ENCODE results near the gene RNU1-1.
A peak's percentile ranks its signal among the peaks of the same experiment; 100 is the strongest.
"Not testable (repeated sequence)": the region's sequence is repeated elsewhere in the genome, so short reads cannot be mapped to it uniquely, and the experiment has no call there.

Gene RNU1-1

DNA sequence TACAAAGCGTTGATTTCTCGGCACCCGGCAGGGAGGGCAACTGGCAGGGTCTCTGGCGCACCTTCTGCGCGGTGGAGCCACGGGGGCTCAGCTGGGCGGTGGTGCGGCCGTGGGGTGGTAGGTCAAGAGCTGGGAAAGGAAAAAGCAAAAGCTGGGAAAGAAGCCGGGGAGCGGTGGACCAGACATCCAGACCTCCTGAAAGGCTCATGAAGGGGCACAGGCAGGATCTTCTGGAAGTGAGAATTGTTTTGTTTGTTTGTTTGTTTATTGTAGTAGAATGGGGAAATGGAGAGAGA, 7.2 kb upstream of the RNU1-1 start:
- no peak for DNase-seq

DNA sequence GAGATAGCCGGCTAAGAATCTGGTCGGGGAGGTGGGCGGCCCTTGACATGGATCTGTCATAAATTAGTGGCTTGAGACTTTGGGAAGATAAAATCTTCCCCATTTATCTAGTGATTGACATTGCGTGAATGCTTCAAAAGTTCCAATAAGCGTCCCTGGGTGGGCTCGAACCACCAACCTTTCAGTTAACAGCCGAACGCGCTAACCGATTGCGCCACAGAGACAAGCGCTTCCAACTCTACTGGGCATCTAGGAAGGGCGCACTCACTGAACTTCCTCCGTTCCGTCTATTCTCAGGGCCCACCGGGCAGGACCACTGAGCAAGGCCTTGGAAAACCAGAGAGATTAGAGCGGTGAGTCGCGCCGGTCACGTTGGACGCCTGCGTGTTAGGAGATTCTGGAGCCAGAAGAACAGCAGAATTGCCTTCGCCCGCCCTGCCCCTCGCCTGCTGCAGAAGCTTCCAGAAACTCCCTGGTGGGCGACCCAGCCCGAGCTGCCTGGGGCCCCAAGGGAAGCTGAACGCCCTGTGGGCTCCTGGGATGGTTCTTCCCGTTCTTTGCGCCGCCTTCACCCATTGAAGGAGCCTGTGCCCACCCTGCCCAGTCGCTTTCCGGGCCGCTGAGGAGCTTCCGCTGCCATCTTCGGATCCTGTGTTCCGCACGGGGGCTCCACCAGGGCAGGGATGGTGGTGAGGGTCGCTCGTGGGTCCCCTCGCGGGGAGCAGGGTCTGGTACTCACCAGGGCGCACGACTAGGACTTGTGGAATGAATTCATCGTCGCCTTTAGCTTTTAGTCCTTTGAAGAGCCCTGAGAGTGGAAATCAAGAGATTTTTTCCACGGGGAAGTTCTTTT, 6.6 kb upstream of the RNU1-1 start:
- DNase-seq, result not testable (repeated sequence)

DNA sequence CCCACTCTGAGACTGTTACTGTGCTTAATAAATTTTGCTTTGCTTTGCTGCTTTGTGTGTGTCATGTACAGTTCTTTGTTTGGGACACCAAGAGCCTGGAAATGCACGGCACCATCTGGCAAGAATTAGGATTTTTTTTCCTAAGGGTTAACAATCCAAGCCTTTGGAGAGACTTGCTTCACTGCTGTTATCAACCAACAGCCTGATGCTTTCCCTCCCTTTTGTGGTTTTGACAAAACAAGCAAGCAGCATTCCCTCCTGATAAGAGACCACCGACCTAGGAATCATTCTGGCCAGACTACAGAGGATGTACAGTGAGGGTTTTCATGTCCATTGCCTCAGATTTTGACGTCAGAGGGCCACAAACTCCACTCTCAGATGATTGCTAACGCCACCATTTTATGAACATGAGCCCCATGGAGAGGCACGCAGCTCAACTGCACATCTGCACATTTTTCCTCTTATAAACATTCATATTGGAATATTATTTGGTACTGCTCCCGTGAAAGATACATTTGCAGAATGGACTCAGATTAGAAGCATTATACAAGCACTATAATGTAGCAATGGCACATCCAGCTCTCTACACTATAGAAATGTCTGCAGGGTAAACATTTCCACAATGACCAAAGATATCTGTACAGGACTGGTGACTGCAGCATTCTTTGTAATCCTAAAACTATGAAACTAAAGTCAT, 5.3 kb upstream of the RNU1-1 start:
- DNase-seq, result not testable (repeated sequence)

DNA sequence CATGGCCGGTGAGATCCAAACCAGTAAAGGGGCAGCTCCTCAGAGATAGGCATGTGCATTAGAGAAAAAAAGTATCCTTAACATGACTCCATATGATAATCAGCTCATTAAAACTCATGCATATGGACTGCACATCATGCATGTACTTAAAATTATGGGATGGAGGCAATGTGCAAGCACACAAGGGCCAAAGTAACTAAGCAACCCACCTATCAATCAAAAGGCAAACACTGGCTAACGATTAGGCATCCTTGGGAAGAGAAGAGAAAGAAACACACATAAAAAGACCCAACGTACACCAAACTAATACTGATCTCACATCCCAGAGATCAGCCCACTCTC, 4.8 kb upstream of the RNU1-1 start:
- DNase-seq, result not testable (repeated sequence)

DNA sequence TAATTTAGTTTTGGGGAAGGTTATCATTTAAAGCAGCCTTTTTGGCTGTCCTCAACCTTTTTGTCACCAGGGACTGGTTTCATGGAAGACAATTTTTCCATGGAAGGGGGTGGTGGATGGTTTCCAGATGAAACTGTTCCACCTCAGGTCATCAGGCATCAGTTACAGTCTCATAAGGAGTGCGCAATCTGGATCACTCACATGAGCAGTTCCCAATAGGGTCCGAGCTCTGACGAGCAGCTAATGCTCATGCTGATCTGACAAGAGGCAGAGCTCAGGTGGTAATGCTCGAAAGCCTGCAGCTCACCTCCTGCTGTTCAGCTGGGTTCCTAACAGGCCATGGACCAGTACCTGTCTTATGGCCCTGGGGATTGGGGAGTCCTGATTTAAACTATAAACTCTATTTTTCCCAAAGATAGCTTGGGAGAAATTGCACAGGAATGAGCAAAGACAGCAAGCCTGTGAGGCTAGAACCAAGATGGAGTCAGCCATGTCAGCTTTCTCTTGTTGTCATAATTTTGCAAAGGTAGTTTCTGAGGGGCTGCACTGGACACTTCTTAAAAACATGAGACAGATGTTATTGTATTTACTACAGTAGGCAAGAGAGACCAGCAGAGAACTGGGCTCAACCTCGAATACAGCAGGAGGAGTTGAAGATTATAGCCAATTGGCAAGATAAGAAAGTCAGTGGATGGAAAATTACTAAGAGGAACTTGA, 2.8 kb upstream of the RNU1-1 start:
- not testable (repeated sequence) for DNase-seq

DNA sequence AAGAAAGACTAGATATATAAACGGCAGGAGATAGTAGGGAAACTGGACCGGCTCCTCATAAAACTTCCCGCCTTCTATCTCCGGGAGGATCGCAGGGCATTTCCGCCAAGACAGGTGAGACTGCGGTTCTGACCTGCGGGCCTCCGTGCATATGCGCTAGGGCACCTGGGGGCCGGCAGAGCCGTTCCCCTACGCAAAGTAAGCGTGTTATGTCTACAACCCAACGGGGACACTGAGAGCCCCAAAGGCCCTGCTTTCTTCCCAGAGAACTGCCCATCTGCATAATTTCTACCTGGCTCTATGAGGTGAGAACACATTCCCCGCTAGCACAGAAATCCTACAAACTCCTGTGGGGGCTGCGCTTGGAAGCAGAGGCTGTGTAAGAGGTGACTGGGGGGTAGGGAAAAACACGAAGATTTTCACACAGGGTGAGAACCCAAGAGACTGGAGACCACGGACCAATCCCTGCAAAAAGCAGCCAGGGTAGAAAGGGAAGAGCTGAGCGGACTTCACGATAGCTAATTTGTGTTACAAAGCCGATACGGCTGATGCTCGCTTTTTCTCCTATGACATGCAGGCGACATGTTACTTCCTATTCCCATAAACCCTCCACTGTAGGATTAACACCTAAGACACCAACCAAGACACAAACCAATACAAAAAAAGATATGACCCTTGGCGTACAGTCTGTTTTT, 526 bp downstream of the RNU1-1 start:
- peak; percentile 32 for DNase-seq

DNA sequence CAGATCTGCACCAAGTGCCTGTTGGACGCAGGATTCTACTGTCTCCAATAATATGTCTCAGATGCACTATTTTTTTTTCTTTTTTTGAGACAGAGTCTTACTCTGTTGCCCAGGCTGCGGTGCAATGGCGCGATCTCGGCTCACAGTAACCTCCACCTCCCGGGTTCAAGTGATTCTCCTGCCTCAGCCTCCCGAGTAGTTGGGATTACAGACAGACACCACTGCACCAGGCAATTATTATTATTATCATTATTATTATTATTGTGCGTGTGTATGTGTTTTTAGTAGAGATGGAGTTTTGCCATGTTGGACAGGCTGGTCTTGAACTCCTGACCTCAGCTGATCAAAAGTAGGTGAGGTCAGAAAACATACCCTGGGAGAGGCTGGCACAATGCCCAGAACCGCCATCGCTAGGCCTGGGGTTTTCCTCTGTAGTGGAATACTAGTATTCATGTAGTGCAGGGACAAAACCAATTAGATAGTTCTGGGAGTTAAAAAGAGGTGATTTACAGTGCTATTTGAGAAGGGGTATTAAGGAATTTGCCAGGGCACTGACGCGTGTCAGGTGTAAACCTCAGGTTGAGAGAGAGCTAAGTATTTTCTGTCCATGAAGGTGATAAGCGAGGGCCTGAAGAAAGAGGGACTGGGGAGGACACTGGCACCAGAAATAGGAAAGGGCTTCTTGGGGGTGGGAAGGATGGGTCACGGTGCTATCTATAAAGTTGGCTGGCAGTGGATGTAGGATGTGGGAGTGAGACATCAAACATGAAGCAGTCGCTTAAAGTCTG, 1.3 kb downstream of the RNU1-1 start:
- not testable (repeated sequence) for DNase-seq

DNA sequence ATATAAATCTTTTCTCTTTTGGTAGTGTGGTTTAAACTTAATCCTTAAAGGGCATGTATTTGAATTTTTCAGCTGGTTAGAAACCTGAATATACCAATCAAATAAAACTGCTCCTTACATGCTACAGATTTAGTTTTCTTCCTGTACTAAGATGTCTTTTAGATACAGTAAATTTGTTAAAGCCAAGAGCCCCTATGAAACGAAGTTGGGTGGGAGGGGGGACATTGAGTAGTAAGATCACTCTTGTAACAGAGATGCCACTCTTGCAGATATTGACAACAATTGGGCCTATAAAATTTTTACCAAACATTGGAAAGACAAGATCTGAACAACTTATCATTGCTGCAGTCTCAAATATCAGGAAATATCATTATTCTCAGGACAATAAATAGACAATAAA, 2.2 kb downstream of the RNU1-1 start:
- not testable (repeated sequence) for DNase-seq

DNA sequence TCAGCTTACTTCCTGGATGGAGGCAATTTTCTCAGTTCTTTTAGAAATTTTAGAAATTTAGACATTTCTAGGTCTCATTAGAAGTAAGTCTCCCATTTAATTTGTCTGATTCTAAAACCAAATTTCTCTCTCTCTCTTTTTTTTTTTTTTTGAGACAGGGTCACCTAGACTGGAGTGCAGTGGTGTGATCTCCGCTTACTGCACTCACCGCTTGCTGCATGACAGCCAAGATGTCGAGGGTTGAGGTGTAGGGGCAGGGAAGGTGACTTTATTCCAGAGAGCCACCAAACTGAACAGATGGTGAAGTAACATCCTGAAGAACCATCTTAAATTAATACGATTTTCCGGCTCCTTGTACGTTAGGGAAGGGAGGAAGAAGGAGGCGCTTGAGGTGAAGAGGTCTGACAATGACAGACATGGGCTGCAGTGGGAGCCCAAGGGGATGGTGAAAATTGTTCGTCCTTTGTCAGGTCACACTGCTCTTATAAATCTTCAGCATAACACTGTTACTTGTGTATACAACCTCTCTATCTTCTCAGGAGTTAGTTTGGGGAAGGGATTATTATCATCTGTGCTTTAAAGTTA, 5.1 kb downstream of the RNU1-1 start:
- not testable (repeated sequence) for DNase-seq

DNA sequence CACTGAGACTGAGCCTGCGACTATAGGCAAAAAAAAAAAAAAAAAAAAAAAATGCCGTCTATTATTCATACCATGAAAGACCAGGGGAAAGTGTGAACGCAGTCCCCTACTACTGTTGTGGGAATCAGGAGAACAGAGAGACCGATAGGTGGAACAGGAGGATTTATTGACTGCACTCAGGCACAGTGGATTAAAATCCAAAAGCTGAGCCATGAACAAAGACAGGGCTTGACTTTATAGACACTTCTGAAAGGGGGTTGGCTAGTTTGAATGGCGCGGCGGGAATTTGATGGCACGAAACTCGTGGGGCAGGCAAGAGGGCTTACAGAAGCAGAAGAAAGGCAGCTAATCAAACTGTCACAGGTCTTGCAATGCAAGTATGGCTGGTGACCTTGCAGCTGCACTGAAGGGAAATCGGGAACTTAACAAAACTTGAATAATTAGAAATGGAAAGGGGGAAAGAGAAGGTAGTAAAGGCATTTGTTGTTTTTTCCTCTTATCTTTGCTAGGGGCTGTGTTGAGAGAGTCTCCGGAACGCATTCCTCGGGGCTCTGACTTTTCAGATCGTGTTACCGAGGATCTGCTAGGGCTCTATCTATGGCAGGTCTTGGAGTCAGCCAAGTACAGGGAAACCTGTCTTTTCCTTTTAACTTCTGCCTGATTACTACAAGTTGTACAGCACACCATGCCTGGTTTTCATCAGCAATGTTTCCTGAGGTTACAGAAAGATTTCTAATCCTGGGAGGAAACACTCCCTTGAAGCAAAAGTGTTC, 7.5 kb downstream of the RNU1-1 start:
- not testable (repeated sequence) for DNase-seq

DNA sequence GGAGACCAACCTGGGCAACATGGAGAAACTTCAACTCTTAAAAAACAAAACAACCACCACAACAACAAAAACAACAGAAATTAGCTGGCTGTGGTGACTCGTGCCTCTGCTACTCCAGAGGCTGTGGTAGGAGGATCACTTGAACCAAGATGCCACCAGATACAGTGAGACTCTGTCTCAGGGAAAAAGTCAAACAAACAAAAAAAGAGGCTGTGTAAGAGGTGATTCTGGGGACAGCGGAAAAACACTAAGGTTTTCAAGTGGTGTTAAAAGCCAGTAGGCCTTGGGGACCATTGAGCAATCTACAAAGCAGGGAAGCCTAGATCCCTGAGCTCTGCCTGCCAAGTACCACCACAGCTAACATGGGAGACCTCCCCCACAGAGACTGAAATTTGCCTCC, 8.2 kb downstream of the RNU1-1 start:
- DNase-seq, result not testable (repeated sequence)

DNA sequence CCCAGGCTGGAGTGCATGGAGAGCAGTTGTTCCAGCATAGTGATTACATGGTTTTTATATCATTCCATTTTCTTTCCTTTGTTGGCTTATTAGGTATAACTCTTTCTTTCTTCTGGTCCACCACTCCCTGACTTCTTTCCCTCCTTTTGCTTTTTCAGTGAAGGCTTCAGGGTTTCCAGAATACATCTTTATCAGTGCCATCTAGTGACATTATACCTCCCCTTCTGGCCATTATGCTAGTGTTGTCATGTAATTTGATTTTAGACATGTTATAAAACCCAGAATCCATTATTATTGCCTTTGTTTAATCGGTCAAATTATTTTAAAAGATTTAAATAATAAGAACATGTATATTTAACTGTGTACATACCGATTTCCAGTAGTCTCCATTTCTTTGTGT, 10.6 kb downstream of the RNU1-1 start:
- no peak for DNase-seq

DNA sequence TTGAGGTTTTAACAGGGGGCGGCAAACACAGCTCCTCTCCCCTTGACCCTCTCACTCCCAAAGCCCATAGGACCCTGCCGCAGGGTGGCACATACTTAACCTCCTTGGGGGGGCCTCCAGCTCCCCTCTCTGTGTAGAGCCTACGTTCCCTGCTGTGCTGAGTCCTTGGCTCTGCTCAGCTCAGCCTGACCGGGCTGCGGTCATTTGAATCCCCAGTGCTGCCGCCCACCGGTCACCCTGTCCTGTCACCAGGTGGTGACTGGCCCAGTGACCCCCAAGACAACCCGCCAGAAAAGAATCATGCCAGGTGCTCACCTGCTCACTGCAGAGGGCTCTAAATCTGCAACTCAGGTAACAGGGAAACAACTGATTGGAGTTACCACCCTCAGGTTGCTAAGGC, 12.6 kb downstream of the RNU1-1 start:
- DNase-seq, result not testable (repeated sequence)

DNA sequence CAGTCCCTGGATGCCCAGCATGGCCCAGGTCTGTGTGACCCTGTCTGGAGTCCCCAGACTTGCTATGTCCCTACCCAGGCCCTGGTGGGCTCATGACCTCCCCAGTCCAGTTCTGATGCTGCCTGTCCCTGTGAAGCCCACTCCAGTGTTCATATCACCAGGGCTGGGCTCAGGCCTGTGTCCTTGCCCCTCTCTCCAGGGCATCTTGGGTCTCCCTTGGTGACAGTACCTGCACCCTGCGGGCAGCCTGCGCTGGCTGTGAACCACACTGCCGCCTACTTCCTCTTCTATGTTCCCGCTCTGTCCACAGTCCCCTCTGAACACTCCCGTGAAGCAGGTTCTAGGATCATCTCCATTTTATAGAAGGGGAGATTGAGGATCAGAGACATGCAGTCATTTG, 13.1 kb downstream of the RNU1-1 start:
- DNase-seq, result not testable (repeated sequence)

DNA sequence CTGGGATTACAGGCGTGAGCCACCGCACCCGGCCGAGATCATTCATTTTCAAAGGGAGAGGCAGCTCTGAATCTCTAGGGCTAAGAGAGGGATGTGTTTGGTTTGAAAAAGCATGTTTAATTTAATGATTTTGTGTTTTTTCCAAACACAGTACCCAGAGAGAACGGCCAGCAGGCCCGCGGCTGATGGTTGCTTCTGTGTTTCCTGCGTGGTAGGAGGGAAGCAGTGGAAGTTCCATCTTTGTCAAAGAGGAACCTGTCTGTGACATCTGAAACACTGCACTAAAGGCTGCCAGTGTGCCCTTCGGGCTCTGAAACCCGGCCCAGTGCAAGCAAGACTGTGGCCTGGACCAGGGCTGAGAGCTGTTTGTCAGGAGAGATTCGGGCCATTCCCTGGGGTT, 13.6 kb downstream of the RNU1-1 start:
- not testable (repeated sequence) for DNase-seq

DNA sequence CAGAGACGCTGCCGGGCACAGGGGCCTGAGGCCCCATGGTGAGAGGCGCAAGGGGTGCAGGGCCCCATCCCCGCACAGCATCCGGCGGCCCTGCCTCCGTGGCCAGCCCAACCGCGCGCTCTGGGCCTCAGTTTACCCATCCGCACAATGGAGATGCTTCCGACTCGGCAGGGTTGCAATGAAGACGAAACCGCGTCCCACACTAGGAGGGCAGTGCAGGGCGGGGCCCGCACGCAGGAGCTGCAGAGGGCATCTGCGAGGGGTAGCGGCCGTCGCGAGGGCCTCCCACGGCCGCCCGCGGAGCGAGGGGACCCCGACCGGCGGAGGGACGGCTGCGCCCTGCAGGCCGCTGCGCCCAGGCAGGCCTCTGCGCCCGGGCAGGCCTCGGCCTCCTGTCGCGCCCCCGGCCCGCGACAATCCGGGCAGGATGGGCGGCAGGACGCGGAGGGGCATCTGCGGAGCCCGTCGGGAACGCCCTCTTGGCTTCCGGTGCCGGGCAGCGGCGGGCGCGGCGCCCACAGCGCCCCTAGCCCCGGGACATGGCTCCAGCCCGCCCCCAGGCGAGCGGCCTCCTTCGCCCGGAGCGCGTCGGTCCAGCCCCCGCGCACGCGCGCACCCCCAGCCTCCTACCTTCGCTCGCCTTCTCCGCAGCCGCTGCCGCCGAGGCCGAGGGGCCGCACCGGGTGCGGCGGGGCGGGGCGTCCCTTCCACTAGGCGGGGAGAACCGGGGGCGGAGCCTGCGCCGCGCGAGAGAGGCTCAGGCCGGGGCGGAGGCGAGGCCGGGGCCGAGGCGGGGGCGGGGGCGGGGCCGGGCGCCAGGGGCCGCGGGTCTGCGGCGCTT, 15.3 kb downstream of the RNU1-1 start:
- DNase-seq, result peak; percentile 81

DNA sequence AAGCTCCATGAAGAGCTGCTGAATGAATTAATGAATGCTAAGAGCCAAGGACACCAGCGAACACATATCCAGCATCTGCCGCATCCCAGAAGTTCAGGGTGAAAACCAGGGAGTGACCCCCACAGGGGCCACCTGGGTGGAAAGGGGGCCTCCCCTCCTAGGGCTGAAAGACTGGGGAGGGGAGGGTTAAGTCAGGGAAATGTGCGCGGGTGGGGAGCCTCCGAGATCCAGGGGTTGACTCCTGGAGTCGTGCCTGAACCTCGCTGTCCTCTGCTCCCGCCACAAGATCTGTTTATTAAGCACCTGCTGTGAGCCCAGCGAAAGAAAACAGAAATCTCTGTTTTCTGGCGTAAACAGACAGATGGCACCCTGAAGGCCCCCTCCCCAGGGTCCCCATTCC, 16.0 kb downstream of the RNU1-1 start:
- DNase-seq, result not testable (repeated sequence)

DNA sequence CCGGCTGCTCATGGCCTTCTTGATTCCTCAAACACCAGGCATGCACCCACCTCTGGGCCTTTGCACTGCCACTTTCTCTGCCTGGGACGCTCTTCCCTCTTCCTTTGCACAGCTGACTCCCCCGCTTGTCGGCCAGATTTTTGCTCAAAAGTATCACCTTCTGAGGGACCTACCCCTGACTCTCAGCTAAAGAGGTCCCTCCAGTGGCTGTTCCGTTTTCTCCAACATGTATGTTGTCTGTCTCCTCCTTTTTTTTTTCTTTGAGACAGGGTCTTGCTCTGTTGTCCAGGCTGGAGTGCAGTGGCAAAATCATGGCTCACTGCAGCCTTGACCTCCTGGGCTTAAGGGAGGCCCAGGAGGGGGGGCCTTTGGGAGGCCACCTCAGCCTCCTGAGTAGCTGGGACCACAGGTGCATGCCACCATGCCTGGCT, 16.6 kb downstream of the RNU1-1 start:
- DNase-seq, result not testable (repeated sequence)

DNA sequence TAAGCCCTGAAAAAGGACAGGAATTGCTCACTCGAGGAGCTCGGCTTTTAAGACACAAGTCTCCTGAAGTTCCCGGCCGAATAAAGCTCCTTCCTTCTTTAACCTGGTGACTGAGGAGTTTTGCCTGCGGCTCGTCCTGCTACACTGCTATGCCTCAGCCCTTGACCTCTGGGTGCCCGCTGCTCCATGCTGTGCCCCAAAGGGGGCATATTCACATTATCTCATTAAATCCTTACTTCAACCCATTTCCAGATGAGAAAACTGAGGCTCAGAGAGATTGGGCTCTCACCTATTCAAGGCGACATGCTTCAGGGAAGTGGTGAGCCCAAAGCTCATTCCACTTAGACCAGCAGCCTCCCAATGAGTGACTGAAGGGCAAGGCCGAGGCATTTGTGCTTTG, 20.4 kb downstream of the RNU1-1 start:
- not testable (repeated sequence) for DNase-seq

DNA sequence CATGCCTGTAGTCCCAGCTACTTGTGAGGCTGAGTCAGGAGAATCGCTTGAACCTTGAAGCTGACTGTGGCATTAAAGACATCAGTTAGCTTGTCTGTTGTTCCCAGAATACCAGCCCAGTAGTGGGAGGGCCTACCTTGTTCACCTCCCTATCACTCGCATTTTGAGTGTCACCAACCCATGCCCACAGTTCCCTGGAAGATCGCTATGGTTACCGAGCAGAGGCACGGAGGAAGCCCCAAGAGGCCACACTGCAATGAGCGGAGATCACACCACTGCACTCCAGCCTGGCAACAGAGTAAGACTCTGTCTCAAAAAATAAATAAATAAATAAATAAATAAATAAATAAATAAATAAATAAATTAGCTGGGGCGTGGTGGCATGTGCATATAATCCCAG, 21.1 kb downstream of the RNU1-1 start:
- DNase-seq, result not testable (repeated sequence)
